Left lung (tissue), 10 donors: ENCODE measurements around the gene SPINK6. TPM values are rescaled to one million over a fixed set of nuclear protein-coding genes. Genes with fewer than 3 reads are reported as not detected.

Experiments used
- ATAC-seq: fragments of 200-7000 bp; cut with Tn5 transposase; one replicate; pipeline ENCODE4 v1.9.1; 2020; ENCODE audit warnings: moderate library complexity
- DNase-seq, 4 donors: peaks; one replicate each; pipeline ENCODE4 v3.0.0-alpha.2; 2013 to 2020
- H3K27ac ChIP-seq, 2 donors: fragments of 200-600 bp; sonication (generic) in 1 of 2; one replicate each; pipeline versions ENCODE4 v1.5.0 to v1.8.0; 2020 to 2021
- H3K27me3 ChIP-seq, 2 donors: fragments of 200-600 bp; sonication (generic) in 1 of 2; one replicate each; pipeline versions ENCODE4 v1.5.0 to v1.8.0; 2020 to 2021
- H3K36me3 ChIP-seq, 2 donors: fragments of 200-600 bp; sonication (generic) in 1 of 2; one replicate each; pipeline versions ENCODE4 v1.5.0 to v1.8.0; 2020 to 2021
- H3K4me1 ChIP-seq, 2 donors: fragments of 200-600 bp; one replicate each; pipeline ENCODE4 v1.8.0; 2021
- H3K4me3 ChIP-seq, 2 donors: fragments of 200-600 bp; sonication (generic) in 1 of 2; one replicate each; pipeline versions ENCODE4 v1.5.0 to v1.8.0; 2020 to 2021; ENCODE audit warnings: mild to moderate bottlenecking in 1 of 2
- H3K9me3 ChIP-seq, 2 donors: fragments of 200-600 bp; sonication (generic) in 1 of 2; one replicate each; pipeline versions ENCODE4 v1.5.0 to v1.8.0; 2020 to 2021
- intact Hi-C, 2 donors: fragments of 100-400 bp; cut with DNase I; formaldehyde crosslinking; loops; one replicate each; pipeline versions ENCODE4 v1.11.2 to v1.14.2; 2022
- polyA plus RNA-seq, 6 donors: library from polyadenylated mRNA; unstranded; fragments of 120-200 nt; gene quantifications; one replicate each; pipeline ENCODE4 v1.2.1, GENCODE V29; 2013; ENCODE audit not compliant: insufficient read length in 6 of 6
- total RNA-seq, 2 donors: library from RNA; stranded (reverse); fragmentation: NEBNext Ultra II Directional; extraction: Animal tissue kit (Norgen Biotek cat#: 25700); gene quantifications; one replicate each; pipeline ENCODE4 v1.2.1, GENCODE V29; 2021
- TF ChIP-seq, protein P1 (sequence below), 2 donors: fragments of 200-600 bp; sonication (generic) in 1 of 2; IDR thresholded peaks; one replicate each; pipeline versions ENCODE4 v1.5.0 to v1.8.0; 2021; ENCODE audit warnings: antibody characterized with exemption in 2 of 2
- donor health status: DM: no; HTN: yes; CAD: no.
- donor health status: DM: no; HTN: no; CAD: no.

The SPINK6 gene
- total and polyA plus RNA-seq, 8 donors: 0.42 TPM; not detected in 7

DNA sequence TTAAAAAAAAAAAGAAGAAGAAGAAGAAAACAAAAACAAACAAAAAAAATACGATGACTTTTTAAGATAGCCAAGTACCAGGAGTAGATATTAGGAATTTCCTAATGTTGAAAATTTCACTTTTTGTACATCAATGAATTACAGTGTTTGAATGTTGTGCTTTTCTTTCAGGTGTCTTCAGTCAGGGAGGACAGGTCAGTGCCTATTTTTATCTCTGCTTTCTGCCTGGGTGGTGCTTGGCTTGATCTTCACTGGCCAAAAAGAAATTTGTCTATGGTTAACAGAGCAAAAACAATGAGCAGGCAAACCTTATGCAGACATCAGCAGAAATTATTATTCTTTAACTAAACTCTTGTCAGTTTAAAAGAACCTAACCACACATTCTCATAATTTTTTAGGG, 3.0 kb downstream of the SPINK6 start:
- Histone ChIP-seq H3K27me3 (no peaks in the 10 kb centered on the region), H3K27ac (peak overlapping the region in 1 of 2 donors; percentile 42), H3K36me3 (no peaks in the 10 kb centered on the region), H3K9me3 (no peaks in the 10 kb centered on the region), H3K4me1 (peaks cover 11 to 16% of the 10 kb centered on the region in 2 donors), H3K4me3 (no peak overlapping the region)
- intact Hi-C loops: no loop called here
- ATAC-seq (no peak), DNase-seq (no peak)
- TF ChIP-seq, protein P1, sequence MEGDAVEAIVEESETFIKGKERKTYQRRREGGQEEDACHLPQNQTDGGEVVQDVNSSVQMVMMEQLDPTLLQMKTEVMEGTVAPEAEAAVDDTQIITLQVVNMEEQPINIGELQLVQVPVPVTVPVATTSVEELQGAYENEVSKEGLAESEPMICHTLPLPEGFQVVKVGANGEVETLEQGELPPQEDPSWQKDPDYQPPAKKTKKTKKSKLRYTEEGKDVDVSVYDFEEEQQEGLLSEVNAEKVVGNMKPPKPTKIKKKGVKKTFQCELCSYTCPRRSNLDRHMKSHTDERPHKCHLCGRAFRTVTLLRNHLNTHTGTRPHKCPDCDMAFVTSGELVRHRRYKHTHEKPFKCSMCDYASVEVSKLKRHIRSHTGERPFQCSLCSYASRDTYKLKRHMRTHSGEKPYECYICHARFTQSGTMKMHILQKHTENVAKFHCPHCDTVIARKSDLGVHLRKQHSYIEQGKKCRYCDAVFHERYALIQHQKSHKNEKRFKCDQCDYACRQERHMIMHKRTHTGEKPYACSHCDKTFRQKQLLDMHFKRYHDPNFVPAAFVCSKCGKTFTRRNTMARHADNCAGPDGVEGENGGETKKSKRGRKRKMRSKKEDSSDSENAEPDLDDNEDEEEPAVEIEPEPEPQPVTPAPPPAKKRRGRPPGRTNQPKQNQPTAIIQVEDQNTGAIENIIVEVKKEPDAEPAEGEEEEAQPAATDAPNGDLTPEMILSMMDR (IDR thresholded peaks at IDR 0.05): no peak

- Histone ChIP-seq H3K9me3 (no peaks in the 10 kb centered on the region), H3K27ac (no peak overlapping the region), H3K4me3 (no peak overlapping the region), H3K27me3 (no peaks in the 10 kb centered on the region), H3K36me3 (no peaks in the 10 kb centered on the region), H3K4me1 (peaks cover 11% of the 10 kb centered on the region in 2 donors)
- ATAC-seq (no peak), DNase-seq (no peak)
- TF ChIP-seq, protein P1 (IDR thresholded peaks at IDR 0.05): no peak
- intact Hi-C loops: no loop called here
These were observed 3.8 kb downstream of the SPINK6 start for GRCh38 chr5:148206620-148207019.

DNA sequence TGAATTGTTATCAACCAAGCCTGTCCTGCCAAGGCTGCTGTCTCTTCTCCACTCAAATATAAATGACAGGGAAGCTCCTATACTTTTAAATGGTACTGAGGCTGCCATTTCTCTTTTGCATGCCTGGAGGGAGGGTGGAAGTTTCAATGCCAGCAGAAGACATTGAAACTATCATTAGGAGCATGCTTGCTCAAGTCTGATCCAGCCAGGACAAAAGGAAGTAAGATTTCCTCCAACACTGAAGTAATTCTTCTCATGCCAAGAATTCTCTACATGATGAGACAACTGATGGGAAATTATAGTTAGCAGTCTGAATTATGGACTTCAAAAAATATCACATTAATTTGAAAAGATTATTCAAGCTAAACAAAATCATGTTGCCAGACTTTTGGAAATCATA, 5.4 kb downstream of the SPINK6 start:
- TF ChIP-seq, protein P1 (IDR thresholded peaks at IDR 0.05): no peak
- no peaks in the 10 kb centered on the region for H3K27me3 ChIP-seq
- no peaks in the 10 kb centered on the region for H3K36me3 ChIP-seq
- no peak overlapping the region for H3K27ac ChIP-seq
- ATAC-seq (no peak), DNase-seq (no peak)
- H3K4me1 ChIP-seq: peaks cover 11% of the 10 kb centered on the region in 2 donors
- intact Hi-C loops: no loop called here
- H3K9me3 ChIP-seq: no peaks in the 10 kb centered on the region
- H3K4me3 ChIP-seq: no peak overlapping the region

DNA sequence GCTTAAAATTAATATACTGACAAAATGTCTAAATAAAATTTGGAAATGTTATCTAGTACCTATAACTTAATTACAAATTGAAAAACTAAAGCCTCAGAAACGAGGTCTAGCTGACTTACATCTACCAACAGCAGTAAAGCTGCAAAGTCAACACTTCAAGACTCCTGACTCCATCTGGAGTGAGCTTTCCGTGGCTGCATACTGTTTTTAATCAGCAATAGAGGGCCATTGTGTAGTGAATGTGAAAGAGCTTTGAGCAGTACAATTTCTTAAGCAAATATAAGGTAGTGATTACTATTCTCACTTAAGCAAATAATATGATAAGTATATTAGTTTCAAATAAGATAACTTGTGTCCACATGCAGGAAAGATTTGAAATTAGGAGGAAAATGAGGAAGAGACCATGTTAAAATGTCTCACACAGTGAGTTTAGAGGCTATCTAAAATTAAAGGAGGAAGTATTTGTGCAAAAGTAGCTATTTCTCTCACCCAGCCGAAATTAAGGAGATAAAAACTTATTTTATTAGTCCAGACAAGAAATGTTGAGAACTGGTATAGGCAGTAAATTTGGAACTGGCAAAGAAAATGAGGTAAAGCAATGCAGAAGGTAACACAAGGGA, 6.4 kb downstream of the SPINK6 start:
- H3K9me3 ChIP-seq: no peaks in the 10 kb centered on the region
- DNase-seq: peak in 1 of 4 donors; percentile 16
- H3K36me3 ChIP-seq: no peaks in the 10 kb centered on the region
- TF ChIP-seq, protein P1 (IDR thresholded peaks at IDR 0.05): no peak
- peak; percentile 94 for ATAC-seq
- peak overlapping the region in 1 of 2 donors; percentile 23 for H3K27ac ChIP-seq
- H3K4me3 ChIP-seq: no peak overlapping the region
- H3K4me1 ChIP-seq: peaks cover 11% of the 10 kb centered on the region in 2 donors
- intact Hi-C loops: no loop called here
- H3K27me3 ChIP-seq: no peaks in the 10 kb centered on the region

- Histone ChIP-seq H3K4me3 (no peak overlapping the region), H3K27me3 (no peaks in the 10 kb centered on the region), H3K36me3 (no peaks in the 10 kb centered on the region), H3K4me1 (no peaks in the 10 kb centered on the region), H3K9me3 (no peaks in the 10 kb centered on the region), H3K27ac (no peak overlapping the region)
- TF ChIP-seq, protein P1 (IDR thresholded peaks at IDR 0.05): no peak
- intact Hi-C loops: no loop called here
- no peak for ATAC-seq
- no peak for DNase-seq
These were observed 11.9 kb downstream of the SPINK6 start for GRCh38 chr5:148214665-148215185.
